CD14-positive monocyte (primary cell): Measurements from ENCODE around the gene ABCC2. TPM values are rescaled to one million over a fixed set of nuclear protein-coding genes. Genes with fewer than 3 reads are reported as not detected.
A peak's percentile ranks its signal among the peaks of the same experiment; 100 is the strongest.

Source experiments
- DNase-seq, 3 donors: peaks; one replicate each; pipeline ENCODE4 v3.0.0-alpha.2; 2011 to 2022
- H2AFZ ChIP-seq: 2 replicates; pipeline ENCODE4 v1.6.0; 2012; ENCODE audit warnings: mild to moderate bottlenecking, low read depth, low read length, inconsistent platforms; ENCODE audit not compliant: insufficient read depth, poor library complexity, severe bottlenecking
- H3K27ac ChIP-seq, 2 donors: 1 replicate in 1 of 2; 2 replicates in 1 of 2; pipeline ENCODE4 v1.5.1; 2012 to 2013; ENCODE audit warnings: low read length in 2 of 2, control low read depth in 1 of 2, inconsistent platforms in 1 of 2, low read depth in 1 of 2, mild to moderate bottlenecking in 1 of 2
- H3K27me3 ChIP-seq, 2 donors: one replicate each; pipeline versions ENCODE4 v1.6.0 to v1.6.1; 2011 to 2013; ENCODE audit warnings: low read length in 2 of 2; ENCODE audit not compliant: control insufficient read depth in 2 of 2, insufficient read depth in 2 of 2
- H3K36me3 ChIP-seq, 2 donors: replicated peaks in 1 of 2; 1 replicate in 1 of 2; 2 replicates in 1 of 2; pipeline versions ENCODE4 v1.5.1 to v1.6.1; 2012 to 2013; ENCODE audit warnings: low read length in 2 of 2, control low read depth in 1 of 2, inconsistent platforms in 1 of 2, mild to moderate bottlenecking in 1 of 2; ENCODE audit not compliant: insufficient read depth in 2 of 2, control insufficient read depth in 1 of 2
- H3K4me1 ChIP-seq, 2 donors: 1 replicate in 1 of 2; 2 replicates in 1 of 2; pipeline versions ENCODE4 v1.5.1 to v1.6.1; 2012 to 2013; ENCODE audit warnings: low read length in 2 of 2, control low read depth in 1 of 2, inconsistent platforms in 1 of 2, mild to moderate bottlenecking in 1 of 2, moderate library complexity in 1 of 2; ENCODE audit not compliant: insufficient read depth in 2 of 2, control insufficient read depth in 1 of 2
- H3K4me2 ChIP-seq: replicated peaks from 2 replicates; pipeline ENCODE3; 2012; ENCODE audit warnings: low read length, moderate library complexity, mild to moderate bottlenecking; ENCODE audit not compliant: poor library complexity, severe bottlenecking; ENCODE audit errors: extremely low read depth
- H3K4me3 ChIP-seq, 3 experiments: fragments of 200-600 bp in 1 of 3; sonication (generic) in 1 of 3; replicated peaks in 1 of 3; 1 replicate in 2 of 3; 2 replicates in 1 of 3; pipeline ENCODE4 v1.5.1; 2011 to 2013; ENCODE audit warnings: low read length in 3 of 3, mild to moderate bottlenecking in 3 of 3, control low read depth in 2 of 3, low read depth in 2 of 3, inconsistent platforms in 1 of 3, moderate library complexity in 1 of 3
- H3K79me2 ChIP-seq: 2 replicates; pipeline ENCODE4 v1.6.0; 2012; ENCODE audit warnings: mild to moderate bottlenecking, control low read depth, inconsistent platforms, low read length, moderate library complexity; ENCODE audit not compliant: insufficient read depth
- H3K9ac ChIP-seq: 2 replicates; pipeline ENCODE4 v1.6.0; 2017; ENCODE audit warnings: low read length, mild to moderate bottlenecking; ENCODE audit not compliant: insufficient read depth, poor library complexity, severe bottlenecking
- H3K9me3 ChIP-seq, 2 donors: replicated peaks in 1 of 2; 1 replicate in 1 of 2; 2 replicates in 1 of 2; pipeline versions ENCODE4 v1.5.1 to v1.6.1; 2012 to 2013; ENCODE audit warnings: low read length in 2 of 2, control low read depth in 1 of 2; ENCODE audit not compliant: control insufficient read depth in 1 of 2, insufficient read depth in 1 of 2
- H4K20me1 ChIP-seq: 2 replicates; pipeline ENCODE4 v1.6.0; 2012; ENCODE audit warnings: mild to moderate bottlenecking, low read length, control low read depth, moderate library complexity; ENCODE audit not compliant: insufficient read depth
- H3K27ac Mint-ChIP-seq, 7 donors: one replicate each; pipeline ENCODE4 v1.8.0; 2020; ENCODE audit warnings: mild to moderate bottlenecking in 7 of 7, mixed read lengths in 7 of 7, moderate library complexity in 6 of 7, inconsistent platforms in 2 of 7
- H3K27me3 Mint-ChIP-seq, 3 donors: one replicate each; pipeline ENCODE4 v1.8.0; 2021 to 2022; ENCODE audit warnings: low read depth in 3 of 3, mild to moderate bottlenecking in 3 of 3, mixed read lengths in 3 of 3, moderate library complexity in 3 of 3, inconsistent platforms in 1 of 3
- H3K36me3 Mint-ChIP-seq, 2 donors: one replicate each; pipeline ENCODE4 v1.8.0; 2020; ENCODE audit warnings: mixed read lengths in 2 of 2, inconsistent platforms in 1 of 2, mild to moderate bottlenecking in 1 of 2
- H3K4me1 Mint-ChIP-seq: one replicate; pipeline ENCODE4 v1.8.0; 2020; ENCODE audit warnings: mild to moderate bottlenecking, mixed read lengths
- H3K4me3 Mint-ChIP-seq, 2 donors: one replicate each; pipeline ENCODE4 v1.8.0; 2020; ENCODE audit warnings: mild to moderate bottlenecking in 2 of 2, mixed read lengths in 2 of 2, moderate library complexity in 1 of 2
- H3K9me3 Mint-ChIP-seq, 7 donors: one replicate each; pipeline ENCODE4 v1.8.0; 2020 to 2022; ENCODE audit warnings: mixed read lengths in 7 of 7, mild to moderate bottlenecking in 6 of 7, moderate library complexity in 6 of 7, inconsistent platforms in 2 of 7
- whole genome bisulfite sequencing: methylation state at CpG from one replicate; pipeline ENCODE4 v1.1.5; 2013; ENCODE audit warnings: missing lambda C conversion rate; ENCODE audit not compliant: insufficient coverage; 5-methylcytosine and 5-hydroxymethylcytosine counted together
- intact Hi-C, 2 donors: fragments of 100-400 bp; cut with micrococcal nuclease; formaldehyde crosslinking; loops; one replicate each; pipeline versions ENCODE4 v1.15.0 to v1.15.1; 2023
- polyA plus RNA-seq, 3 donors: library from polyadenylated mRNA; depleted of rRNA in 1 of 3; unstranded in 2 of 3; stranded (reverse) in 1 of 3; fragments of 300-500 nt in 2 of 3; fragments of >200 nt in 1 of 3; fragmentation: Illumina TruSeq in 2 of 3; gene quantifications; 1 replicate in 2 of 3; 2 replicates in 1 of 3; pipeline ENCODE4 v1.2.3, GENCODE V29; 2012 to 2021
- TF ChIP-seq, protein P1 (sequence below): fragments of 200-600 bp; IDR thresholded peaks from one replicate; pipeline ENCODE4 v1.8.0; 2022; ENCODE audit warnings: antibody characterized with exemption, mild to moderate bottlenecking

ABCC2 gene
- polyA plus RNA-seq, 3 donors: 0.09 to 2.7 (median 0.35) TPM

GRCh38 chr10:99853655-99854054 is 71.2 kb downstream of the ABCC2 start:
- TF ChIP-seq, protein P1, sequence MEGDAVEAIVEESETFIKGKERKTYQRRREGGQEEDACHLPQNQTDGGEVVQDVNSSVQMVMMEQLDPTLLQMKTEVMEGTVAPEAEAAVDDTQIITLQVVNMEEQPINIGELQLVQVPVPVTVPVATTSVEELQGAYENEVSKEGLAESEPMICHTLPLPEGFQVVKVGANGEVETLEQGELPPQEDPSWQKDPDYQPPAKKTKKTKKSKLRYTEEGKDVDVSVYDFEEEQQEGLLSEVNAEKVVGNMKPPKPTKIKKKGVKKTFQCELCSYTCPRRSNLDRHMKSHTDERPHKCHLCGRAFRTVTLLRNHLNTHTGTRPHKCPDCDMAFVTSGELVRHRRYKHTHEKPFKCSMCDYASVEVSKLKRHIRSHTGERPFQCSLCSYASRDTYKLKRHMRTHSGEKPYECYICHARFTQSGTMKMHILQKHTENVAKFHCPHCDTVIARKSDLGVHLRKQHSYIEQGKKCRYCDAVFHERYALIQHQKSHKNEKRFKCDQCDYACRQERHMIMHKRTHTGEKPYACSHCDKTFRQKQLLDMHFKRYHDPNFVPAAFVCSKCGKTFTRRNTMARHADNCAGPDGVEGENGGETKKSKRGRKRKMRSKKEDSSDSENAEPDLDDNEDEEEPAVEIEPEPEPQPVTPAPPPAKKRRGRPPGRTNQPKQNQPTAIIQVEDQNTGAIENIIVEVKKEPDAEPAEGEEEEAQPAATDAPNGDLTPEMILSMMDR: no peak
- DNase-seq: no peak
- Histone ChIP-seq H3K36me3 (no peaks in the 10 kb centered on the region), H3K4me1 (no peaks in the 10 kb centered on the region), H3K4me2 (no peak overlapping the region), H4K20me1 (no peaks in the 10 kb centered on the region), H3K27me3 (no peaks in the 10 kb centered on the region), H3K9me3 (no peaks in the 10 kb centered on the region), H3K9ac (no peak overlapping the region), H2AFZ (no peak overlapping the region), H3K4me3 (no peak overlapping the region), H3K27ac (no peak overlapping the region), H3K79me2 (no peaks in the 10 kb centered on the region)
- Mint-ChIP-seq H3K27me3 (peaks cover 0 to 2% (median 0%) of the 10 kb centered on the region in 3 donors), H3K36me3 (no peaks in the 10 kb centered on the region), H3K9me3 (peaks cover 0 to 3% (median 0%) of the 10 kb centered on the region in 7 donors), H3K4me3 (no peak overlapping the region), H3K27ac (no peak overlapping the region), H3K4me1 (peaks cover 6% of the 10 kb centered on the region)
- WGBS: 80% methylated on average over 1 of the region's 3 CpGs
- intact Hi-C loops: no loop called here

- no peaks in the 10 kb centered on the region for H4K20me1 ChIP-seq
- no CpG with 5 or more reads among the region's 6 CpGs for WGBS
- no peak overlapping the region for H3K9ac ChIP-seq
- no peaks in the 10 kb centered on the region for H3K36me3 ChIP-seq
- Mint-ChIP-seq H3K27ac (no peak overlapping the region), H3K9me3 (peaks cover 0 to 3% (median 0%) of the 10 kb centered on the region in 7 donors), H3K27me3 (peaks cover 0 to 4% (median 0%) of the 10 kb centered on the region in 3 donors), H3K4me1 (peaks cover 6% of the 10 kb centered on the region), H3K4me3 (no peak overlapping the region), H3K36me3 (no peaks in the 10 kb centered on the region)
- no peak overlapping the region for H2AFZ ChIP-seq
- no peak overlapping the region for H3K4me2 ChIP-seq
- no peaks in the 10 kb centered on the region for H3K4me1 ChIP-seq
- H3K79me2 ChIP-seq: no peaks in the 10 kb centered on the region
- H3K4me3 ChIP-seq: no peak overlapping the region
- no peak overlapping the region for H3K27ac ChIP-seq
- TF ChIP-seq, protein P1: peak; percentile 9
- no peaks in the 10 kb centered on the region for H3K9me3 ChIP-seq
- intact Hi-C loops: no loop called here
- H3K27me3 ChIP-seq: peaks cover 0 to 2% of the 10 kb centered on the region in 2 donors
- no peak for DNase-seq
Measured at GRCh38 chr10:99854860-99855259, 72.4 kb downstream of the ABCC2 start.
